Gastrocnemius medialis (tissue), 4 donors: ENCODE results near the gene RASGRP4.

Experiments used
- CTCF ChIP-seq, 5 experiments: fragments of 450-650 bp in 3 of 5; fragments of 200-600 bp in 2 of 5; sonication (generic) in 2 of 5; IDR thresholded peaks in 4 of 5; conservative IDR thresholded peaks in 1 of 5; 1 replicate in 4 of 5; 2 replicates in 1 of 5; pipeline ENCODE4 v1.5.1; 2016 to 2019; ENCODE audit warnings: antibody characterized with exemption in 5 of 5, mild to moderate bottlenecking in 3 of 5, moderate library complexity in 3 of 5
- POLR2A ChIP-seq, 2 donors: fragments of 450-650 bp; IDR thresholded peaks; one replicate each; pipeline ENCODE4 v1.6.1; 2017; ENCODE audit warnings: antibody characterized with exemption in 2 of 2, mild to moderate bottlenecking in 2 of 2, moderate library complexity in 2 of 2

GRCh38 chr19:38440592-38440991 lies 14.6 kb upstream of the RASGRP4 start:
- TF ChIP-seq POLR2A (IDR thresholded peaks at IDR 0.05) (no peak), CTCF (IDR thresholded peaks at IDR 0.05 in 4 of 5, conservative IDR thresholded peaks at IDR 0.05 in 1 of 5) (no peak)
